OCI-LY3 (cell line): Measurements from ENCODE around the gene DUSP10.

Experiments
- H2AFZ ChIP-seq: fragments of 200-600, 300-600 bp; shearing (Covaris generic); 2 replicates; pipeline ENCODE4 v1.6.0; 2014; ENCODE audit warnings: antibody characterized with exemption, low read depth, low read length
- H3K27ac ChIP-seq: fragments of 200-600, 300-600 bp; sonication (generic); 2 replicates; pipeline ENCODE4 v1.5.1; 2014; ENCODE audit warnings: mild to moderate bottlenecking, low read length, moderate library complexity, mixed read lengths
- H3K27me3 ChIP-seq: fragments of 200-600, 300-600 bp; sonication (generic); 2 replicates; pipeline ENCODE4 v1.6.1; 2014; ENCODE audit warnings: low read depth, low read length, mixed read lengths
- H3K36me3 ChIP-seq: fragments of 200-600, 300-600 bp; sonication (generic); replicated peaks from 2 replicates; pipeline ENCODE3; 2014; ENCODE audit warnings: low read depth, low read length, mixed read lengths
- H3K4me1 ChIP-seq: fragments of 300-600, 200-600 bp; sonication (generic); 2 replicates; pipeline ENCODE4 v1.6.1; 2014; ENCODE audit warnings: low read length, mixed read lengths
- H3K4me2 ChIP-seq: fragments of 200-600, 300-600 bp; sonication (generic); 2 replicates; pipeline ENCODE4 v1.6.1; 2014; ENCODE audit warnings: low read length, mixed read lengths
- H3K4me3 ChIP-seq: fragments of 300-600, 200-600 bp; sonication (generic); 2 replicates; pipeline ENCODE4 v1.5.1; 2014; ENCODE audit warnings: antibody characterized with exemption, mild to moderate bottlenecking, low read length, moderate library complexity
- H3K79me2 ChIP-seq: fragments of 300-600, 200-600 bp; shearing (Covaris generic); 2 replicates; pipeline ENCODE4 v1.6.1; 2014; ENCODE audit warnings: mild to moderate bottlenecking, low read length, mixed read lengths
- H3K9ac ChIP-seq: fragments of 300-600, 200-600 bp; shearing (Covaris generic); 2 replicates; pipeline ENCODE4 v1.6.0; 2014; ENCODE audit warnings: mild to moderate bottlenecking, low read length, moderate library complexity
- H3K9me3 ChIP-seq: fragments of 200-600, 300-600 bp; shearing (Covaris generic); 2 replicates; pipeline ENCODE4 v1.6.1; 2014; ENCODE audit warnings: low read length, mixed read lengths; ENCODE audit not compliant: insufficient read depth
- H4K20me1 ChIP-seq: fragments of 200-600, 300-600 bp; sonication (generic); 2 replicates; pipeline ENCODE4 v1.6.1; 2016; ENCODE audit warnings: low read length, mixed read lengths; ENCODE audit not compliant: insufficient read depth
- CTCF ChIP-seq: fragments of 200-600, 300-600 bp; sonication (generic); IDR thresholded peaks from 2 replicates; pipeline ENCODE4 v1.5.1; 2014; ENCODE audit warnings: antibody characterized with exemption, low read length, low read depth
- EZH2phosphoT487 ChIP-seq: fragments of 200-600 bp; shearing (Covaris generic); IDR thresholded peaks from 2 replicates; pipeline ENCODE4 v1.6.1; 2018; ENCODE audit warnings: antibody characterized with exemption, mixed run types, low read depth

Gene DUSP10

DNA sequence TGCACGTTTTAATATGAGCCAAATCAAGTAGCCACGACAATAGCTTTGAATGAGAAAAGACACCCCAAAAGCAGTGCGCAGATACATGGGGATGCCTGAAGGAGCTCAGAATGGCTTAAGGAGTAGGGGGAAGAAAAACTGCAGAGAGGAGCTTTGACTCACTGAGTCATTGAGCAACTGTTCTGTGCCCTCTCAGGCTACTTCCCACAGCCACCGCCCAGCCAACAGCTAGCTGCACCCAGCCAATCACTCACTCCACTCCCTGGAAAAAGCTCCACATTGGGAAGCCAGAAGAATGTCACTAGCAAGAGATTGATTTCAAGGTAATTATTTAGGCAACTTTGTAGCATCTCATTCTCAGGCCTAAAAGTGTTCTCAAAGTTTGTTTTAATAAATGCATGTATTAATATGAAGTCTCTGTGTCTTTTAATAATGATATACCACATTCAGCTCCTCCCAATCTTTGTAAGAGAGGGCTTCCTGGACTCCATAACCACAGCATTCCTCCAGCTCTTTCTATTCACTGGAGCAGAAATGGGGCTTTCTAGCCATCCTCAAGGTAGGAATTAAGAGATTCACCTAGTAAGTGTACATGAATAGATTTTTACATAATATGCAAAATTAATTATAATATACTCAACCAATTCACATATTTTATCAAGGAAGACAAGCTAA lies 16.8 kb downstream of the DUSP10 start:
- Histone ChIP-seq H2AFZ (no peak overlapping the region), H3K9ac (no peak overlapping the region), H3K79me2 (peaks cover 92% of the 10 kb centered on the region), H3K4me2 (no peak overlapping the region), H3K27me3 (no peaks in the 10 kb centered on the region), H3K4me3 (no peak overlapping the region), H3K4me1 (peaks cover 30% of the 10 kb centered on the region), H3K9me3 (peaks cover 28% of the 10 kb centered on the region), H4K20me1 (peaks cover 13% of the 10 kb centered on the region; the same call in 1 of the 2 replicates), H3K36me3 (peaks cover 82% of the 10 kb centered on the region), H3K27ac (no peak overlapping the region)
- TF ChIP-seq EZH2phosphoT487: no peak
- no peak for TF ChIP-seq CTCF

DNA sequence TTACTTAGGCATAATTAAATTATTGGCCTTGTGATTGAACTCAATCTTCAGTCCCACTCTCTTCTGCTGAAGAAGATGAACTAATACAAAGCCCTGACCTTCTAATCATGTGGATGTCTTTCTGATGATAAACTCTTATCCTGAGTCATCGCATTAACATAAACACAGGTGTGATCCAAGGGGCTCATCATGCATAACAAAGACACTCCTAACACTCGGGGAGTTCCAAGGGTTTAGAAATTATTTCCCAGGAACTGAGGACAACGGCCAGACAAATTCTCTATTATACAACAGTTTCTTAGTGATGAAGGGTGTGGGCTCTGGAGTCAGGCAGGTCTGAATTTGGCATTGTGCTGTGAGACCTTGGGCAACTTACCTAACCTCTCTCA lies 18.0 kb downstream of the DUSP10 start:
- H3K4me1 ChIP-seq: peaks cover 30% of the 10 kb centered on the region
- no peak overlapping the region for H3K4me3 ChIP-seq

DNA sequence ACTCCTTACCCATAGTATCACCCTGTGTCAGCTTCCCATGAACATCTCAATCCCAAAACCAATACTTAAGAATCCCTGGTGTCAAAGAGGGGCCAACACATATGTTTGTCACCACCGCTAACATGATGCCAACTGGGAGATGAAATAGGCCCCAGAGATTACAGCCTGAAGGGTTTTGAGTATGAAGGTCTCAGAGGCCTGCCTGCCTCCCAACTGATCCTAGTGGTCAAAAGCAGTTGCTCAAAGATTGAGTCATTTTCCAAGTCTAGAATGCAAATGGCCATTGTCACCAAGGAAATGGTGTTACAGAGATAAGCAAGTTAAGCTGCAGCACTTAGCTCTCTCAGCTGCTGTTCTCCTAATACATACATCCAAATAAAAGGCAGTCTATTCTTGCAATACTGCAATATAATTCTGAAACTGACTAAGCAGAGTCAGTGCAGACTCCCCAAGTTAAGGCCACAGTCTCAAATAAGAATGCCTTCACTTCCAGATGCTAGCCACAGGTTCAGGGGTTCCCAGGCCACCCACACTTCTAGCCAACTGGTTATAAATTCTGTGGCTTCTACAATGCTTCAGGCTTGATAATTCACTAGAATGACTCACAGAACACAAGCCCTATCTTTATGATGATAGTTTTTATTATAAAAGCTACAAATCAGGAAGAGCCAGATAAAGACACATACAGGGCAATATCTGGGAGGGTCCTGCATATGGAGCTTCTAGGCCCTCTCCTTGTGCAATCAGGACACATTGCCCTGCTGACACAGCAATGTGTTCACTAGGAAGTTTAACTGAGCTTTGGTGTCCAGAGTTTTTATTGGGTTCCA lies 18.7 kb downstream of the DUSP10 start:
- Histone ChIP-seq H2AFZ (no peak overlapping the region), H4K20me1 (peaks cover 19% of the 10 kb centered on the region; the same call in 1 of the 2 replicates), H3K9ac (no peak overlapping the region), H3K4me2 (no peak overlapping the region), H3K27me3 (no peaks in the 10 kb centered on the region), H3K4me1 (peaks cover 29% of the 10 kb centered on the region), H3K79me2 (peaks cover 97% of the 10 kb centered on the region), H3K27ac (no peak overlapping the region), H3K4me3 (no peak overlapping the region), H3K36me3 (peaks cover 82% of the 10 kb centered on the region), H3K9me3 (peaks cover 28% of the 10 kb centered on the region)
- TF ChIP-seq CTCF (no peak), EZH2phosphoT487 (no peak)

More for the DNA sequence above, 18.0 kb downstream of the DUSP10 start:
- Histone ChIP-seq H4K20me1 (peaks cover 13% of the 10 kb centered on the region; the same call in 1 of the 2 replicates), H3K27me3 (no peaks in the 10 kb centered on the region), H2AFZ (no peak overlapping the region), H3K79me2 (peaks cover 97% of the 10 kb centered on the region), H3K27ac (no peak overlapping the region), H3K9me3 (peaks cover 28% of the 10 kb centered on the region), H3K36me3 (peaks cover 82% of the 10 kb centered on the region), H3K9ac (no peak overlapping the region), H3K4me2 (no peak overlapping the region)
- TF ChIP-seq CTCF (no peak), EZH2phosphoT487 (no peak)
